WERI-Rb-1 (cell line): ENCODE measurements around the gene PMVK.

Source experiments
- DNase-seq: peaks from one replicate; pipeline ENCODE4 v3.0.0-alpha.2; 2020
- H3K27ac ChIP-seq: fragments of 250-450 bp; sonication (Bioruptor Pico); 2 replicates; pipeline ENCODE4 v1.5.1; 2020; ENCODE audit warnings: mild to moderate bottlenecking, moderate library complexity
- H3K27me3 ChIP-seq: fragments of 250-450 bp; sonication (Bioruptor Pico); 2 replicates; pipeline ENCODE4 v1.5.1; 2021; ENCODE audit warnings: mild to moderate bottlenecking, low read depth, moderate library complexity; ENCODE audit not compliant: insufficient read depth, severe bottlenecking
- H3K36me3 ChIP-seq: fragments of 250-450 bp; sonication (Bioruptor Pico); 2 replicates; pipeline ENCODE4 v1.5.1; 2020; ENCODE audit warnings: mild to moderate bottlenecking, moderate library complexity
- H3K4me3 ChIP-seq: 2 replicates; pipeline ENCODE4 v1.5.1; 2011; ENCODE audit warnings: low read depth, mild to moderate bottlenecking, control low read depth, low read length
- H3K9me3 ChIP-seq: fragments of 250-450 bp; sonication (Bioruptor Pico); 2 replicates; pipeline ENCODE4 v1.5.1; 2021; ENCODE audit warnings: mild to moderate bottlenecking, moderate library complexity; ENCODE audit not compliant: severe bottlenecking
- TF ChIP-seq, protein P1 (sequence below): IDR thresholded peaks from 2 replicates; pipeline ENCODE4 v1.5.1; 2011; ENCODE audit warnings: low read depth, mild to moderate bottlenecking, control low read depth, inconsistent platforms, low read length

PMVK gene

DNA sequence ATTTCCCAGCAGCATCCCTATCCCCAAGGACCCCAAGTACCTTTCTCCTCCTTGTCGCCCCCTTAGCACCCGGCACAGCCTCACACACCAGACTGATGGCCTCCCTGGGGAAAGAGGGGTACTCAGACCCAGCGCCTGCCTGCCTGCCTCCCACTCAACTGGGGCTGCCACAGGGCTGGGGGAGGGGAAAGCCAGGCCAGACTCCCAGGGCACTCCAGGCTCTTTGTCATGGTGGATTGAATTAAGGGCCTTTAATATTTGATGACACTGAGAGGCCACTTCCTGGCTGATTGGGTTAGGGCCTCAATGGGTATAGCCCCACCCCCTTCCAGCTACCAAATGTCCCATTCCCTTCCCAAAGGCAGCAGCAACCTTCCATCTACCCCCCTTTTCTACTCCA is 32.2 kb upstream of the PMVK start:
- Histone ChIP-seq H3K9me3 (no peaks in the 10 kb centered on the region), H3K27me3 (no peaks in the 10 kb centered on the region), H3K36me3 (peaks cover 45% of the 10 kb centered on the region), H3K4me3 (no peak overlapping the region), H3K27ac (no peak overlapping the region; the same call in 1 of the 2 replicates)
- TF ChIP-seq, protein P1, sequence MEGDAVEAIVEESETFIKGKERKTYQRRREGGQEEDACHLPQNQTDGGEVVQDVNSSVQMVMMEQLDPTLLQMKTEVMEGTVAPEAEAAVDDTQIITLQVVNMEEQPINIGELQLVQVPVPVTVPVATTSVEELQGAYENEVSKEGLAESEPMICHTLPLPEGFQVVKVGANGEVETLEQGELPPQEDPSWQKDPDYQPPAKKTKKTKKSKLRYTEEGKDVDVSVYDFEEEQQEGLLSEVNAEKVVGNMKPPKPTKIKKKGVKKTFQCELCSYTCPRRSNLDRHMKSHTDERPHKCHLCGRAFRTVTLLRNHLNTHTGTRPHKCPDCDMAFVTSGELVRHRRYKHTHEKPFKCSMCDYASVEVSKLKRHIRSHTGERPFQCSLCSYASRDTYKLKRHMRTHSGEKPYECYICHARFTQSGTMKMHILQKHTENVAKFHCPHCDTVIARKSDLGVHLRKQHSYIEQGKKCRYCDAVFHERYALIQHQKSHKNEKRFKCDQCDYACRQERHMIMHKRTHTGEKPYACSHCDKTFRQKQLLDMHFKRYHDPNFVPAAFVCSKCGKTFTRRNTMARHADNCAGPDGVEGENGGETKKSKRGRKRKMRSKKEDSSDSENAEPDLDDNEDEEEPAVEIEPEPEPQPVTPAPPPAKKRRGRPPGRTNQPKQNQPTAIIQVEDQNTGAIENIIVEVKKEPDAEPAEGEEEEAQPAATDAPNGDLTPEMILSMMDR: no peak
- DNase-seq: no peak

DNA sequence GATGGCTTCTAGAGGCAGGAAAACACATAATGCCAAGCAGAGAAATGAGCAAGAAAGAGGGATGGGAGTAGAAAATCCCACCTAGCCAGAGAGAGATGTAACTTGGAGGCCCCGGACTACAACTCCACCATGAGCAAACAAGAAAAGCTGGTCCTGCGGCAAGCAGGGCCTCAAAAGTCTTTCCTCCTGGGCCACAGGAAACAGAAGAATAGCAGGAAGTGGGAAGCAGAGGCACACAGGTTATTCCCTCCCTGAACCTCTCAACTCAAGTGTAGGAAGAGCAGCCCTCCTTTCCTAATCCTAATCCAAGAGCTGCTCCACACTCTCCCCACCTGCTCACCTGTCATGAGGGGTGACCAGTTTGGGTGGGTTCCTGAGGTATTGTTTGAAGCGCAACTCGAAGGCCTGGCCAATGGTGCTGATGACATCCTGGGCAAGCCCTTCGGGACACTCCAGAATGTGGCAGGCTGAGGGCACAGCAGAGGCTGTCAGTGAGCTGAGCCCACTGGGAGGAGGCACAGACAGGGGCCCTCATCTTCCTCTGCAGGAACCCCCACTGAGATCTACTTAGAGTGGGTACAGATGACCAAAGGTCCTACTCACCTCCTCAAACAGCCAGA is 30.9 kb upstream of the PMVK start:
- Histone ChIP-seq H3K36me3 (peaks cover 56% of the 10 kb centered on the region), H3K27me3 (no peaks in the 10 kb centered on the region), H3K9me3 (no peaks in the 10 kb centered on the region), H3K4me3 (no peak overlapping the region), H3K27ac (no peak overlapping the region)
- no peak for DNase-seq
- TF ChIP-seq, protein P1: no peak

DNA sequence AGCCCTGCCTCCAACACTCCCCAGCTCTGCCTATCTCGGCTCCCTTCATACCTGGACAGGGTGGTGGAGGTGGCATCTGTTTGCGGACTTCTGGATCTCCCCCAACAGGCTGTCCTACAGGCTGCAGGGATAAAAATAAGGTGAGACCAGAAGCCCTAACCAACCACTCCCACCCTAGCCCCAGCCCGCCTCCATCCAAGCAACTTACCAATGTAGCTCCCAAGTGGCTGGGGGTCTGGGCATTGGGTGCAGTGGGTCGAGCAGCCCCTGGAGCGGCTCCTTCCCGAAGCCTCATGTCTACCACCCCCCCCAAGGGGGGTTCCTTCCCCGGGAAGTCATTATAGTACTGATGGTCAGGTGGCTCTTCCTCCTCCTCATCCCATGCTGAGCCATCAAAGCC is 29.6 kb upstream of the PMVK start:
- H3K27me3 ChIP-seq: no peaks in the 10 kb centered on the region
- H3K36me3 ChIP-seq: peaks cover 61% of the 10 kb centered on the region
- TF ChIP-seq, protein P1: no peak
- no peak overlapping the region for H3K4me3 ChIP-seq
- H3K27ac ChIP-seq: no peak overlapping the region
- no peak for DNase-seq
- H3K9me3 ChIP-seq: no peaks in the 10 kb centered on the region

- Histone ChIP-seq H3K9me3 (no peaks in the 10 kb centered on the region), H3K27me3 (no peaks in the 10 kb centered on the region), H3K27ac (no peak overlapping the region), H3K4me3 (no peak overlapping the region), H3K36me3 (peaks cover 70% of the 10 kb centered on the region)
- no peak for DNase-seq
- TF ChIP-seq, protein P1: no peak
Measured at GRCh38 chr1:154964359-154964758, 27.8 kb upstream of the PMVK start.

DNA sequence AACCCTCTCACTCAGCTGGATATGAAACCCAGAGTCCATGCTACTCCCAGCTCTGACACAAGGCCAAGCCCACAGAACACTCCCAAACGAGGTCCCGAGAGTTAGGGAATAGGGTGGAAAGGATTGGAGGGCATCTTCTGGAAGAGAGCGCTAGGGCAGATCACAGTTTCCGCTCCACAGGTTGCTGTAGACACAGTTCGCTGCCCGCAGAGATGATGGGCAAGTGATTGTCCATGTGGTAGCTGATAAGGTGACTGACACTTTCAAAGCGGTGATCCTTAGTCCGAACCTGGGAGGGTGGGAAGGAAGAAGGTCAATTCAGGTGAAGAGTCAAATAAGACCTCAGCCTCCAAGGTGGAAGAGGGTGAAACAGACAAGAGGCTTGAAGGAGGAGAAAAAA is 27.1 kb upstream of the PMVK start:
- no peak overlapping the region for H3K4me3 ChIP-seq
- no peak for DNase-seq
- H3K27ac ChIP-seq: no peak overlapping the region
- H3K9me3 ChIP-seq: no peaks in the 10 kb centered on the region
- no peaks in the 10 kb centered on the region for H3K27me3 ChIP-seq
- TF ChIP-seq, protein P1: no peak
- H3K36me3 ChIP-seq: peaks cover 77% of the 10 kb centered on the region

DNA sequence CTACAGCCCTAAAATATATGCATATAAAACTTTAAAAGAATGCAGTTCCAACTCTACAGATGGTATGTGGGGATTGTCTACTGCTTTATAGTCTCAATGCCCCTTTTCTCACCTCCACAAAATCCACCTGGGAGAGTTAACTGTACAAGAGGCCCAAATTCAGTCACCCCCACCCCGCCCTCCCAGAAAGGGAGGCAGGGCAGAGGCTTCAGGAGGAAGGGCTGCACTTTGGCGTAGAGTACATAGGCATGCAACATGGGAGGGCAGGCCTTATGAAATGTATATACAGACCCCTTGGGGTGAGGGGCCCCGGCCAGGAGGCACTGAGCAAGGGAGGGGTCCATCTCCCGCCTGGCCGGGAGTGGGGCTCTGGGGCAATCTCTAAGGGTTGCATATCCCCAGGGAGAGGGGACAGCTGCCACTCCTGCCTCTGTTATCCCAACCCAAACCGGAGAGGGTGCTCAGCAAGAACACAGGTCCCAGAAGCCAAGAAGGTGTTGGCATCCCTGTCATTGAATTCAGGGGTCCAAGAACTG is 26.3 kb upstream of the PMVK start:
- TF ChIP-seq, protein P1: no peak
- peaks cover 79% of the 10 kb centered on the region for H3K36me3 ChIP-seq
- H3K27me3 ChIP-seq: no peaks in the 10 kb centered on the region
- peak overlapping the region; percentile 64 for H3K4me3 ChIP-seq
- no peaks in the 10 kb centered on the region for H3K9me3 ChIP-seq
- DNase-seq: no peak
- peak overlapping the region; percentile 99 for H3K27ac ChIP-seq
